GM23338 (cell line): ENCODE measurements around the gene ADI1. TPM values are rescaled to one million over a fixed set of nuclear protein-coding genes. Genes with fewer than 3 reads are reported as not detected.

Experiments
- ATAC-seq: fragments of 200-7000 bp; cut with Tn5 transposase; 3 replicates; pipeline ENCODE4 v1.9.1; 2020
- DNase-seq: peaks from one replicate; pipeline ENCODE4 v3.0.0-alpha.2; 2015; ENCODE audit warnings: low spot score
- H2AFZ ChIP-seq: fragments of 200-600 bp; sonication (generic); 2 replicates; pipeline ENCODE4 v1.8.0; 2016; ENCODE audit warnings: antibody characterized with exemption, mild to moderate bottlenecking, moderate library complexity
- H3F3A ChIP-seq: fragments of 200-600 bp; sonication (generic); replicated peaks from 2 replicates; pipeline ENCODE4 v1.8.0; 2017; ENCODE audit warnings: antibody characterized with exemption, mixed run types, low read depth
- H3K27ac ChIP-seq: fragments of 200-600 bp; sonication (generic); 2 replicates; pipeline ENCODE4 v1.6.1; 2016; ENCODE audit warnings: low read depth
- H3K27me3 ChIP-seq: fragments of 200-600 bp; sonication (generic); 2 replicates; pipeline ENCODE4 v1.8.0; 2016; ENCODE audit warnings: mild to moderate bottlenecking, mixed run types, moderate library complexity; ENCODE audit not compliant: insufficient read depth
- H3K36me3 ChIP-seq: fragments of 200-600 bp; sonication (generic); 2 replicates; pipeline ENCODE4 v1.8.0; 2016; ENCODE audit warnings: mild to moderate bottlenecking; ENCODE audit not compliant: insufficient read depth
- H3K4me1 ChIP-seq: fragments of 200-600 bp; sonication (generic); 2 replicates; pipeline ENCODE4 v1.8.0; 2016; ENCODE audit warnings: mild to moderate bottlenecking, moderate library complexity; ENCODE audit not compliant: insufficient read depth
- H3K4me2 ChIP-seq: fragments of 200-600 bp; sonication (generic); 2 replicates; pipeline ENCODE4 v1.7.1; 2017; ENCODE audit warnings: mixed run types
- H3K4me3 ChIP-seq: fragments of 200-600 bp; sonication (generic); 2 replicates; pipeline ENCODE4 v1.6.1; 2016; ENCODE audit warnings: mixed run types
- H3K79me2 ChIP-seq: fragments of 200-600 bp; sonication (generic); replicated peaks from 2 replicates; pipeline ENCODE4 v1.8.0; 2017; ENCODE audit warnings: mild to moderate bottlenecking; ENCODE audit not compliant: insufficient read depth
- H3K9me2 ChIP-seq: fragments of 200-600 bp; sonication (generic); 2 replicates; pipeline ENCODE4 v1.8.0; 2017; ENCODE audit not compliant: insufficient read depth
- H4K20me1 ChIP-seq: fragments of 200-600 bp; sonication (generic); replicated peaks from 2 replicates; pipeline ENCODE4 v1.8.0; 2017; ENCODE audit warnings: mild to moderate bottlenecking; ENCODE audit not compliant: insufficient read depth
- H3K27ac Mint-ChIP-seq: 2 replicates; pipeline ENCODE4 v1.8.0; 2020; ENCODE audit warnings: inconsistent platforms, mild to moderate bottlenecking, moderate library complexity, mixed read lengths
- H3K27me3 Mint-ChIP-seq: 3 replicates; pipeline ENCODE4 v1.8.0; 2022; ENCODE audit warnings: low read depth, mild to moderate bottlenecking, moderate library complexity, mixed read lengths, inconsistent platforms; ENCODE audit not compliant: insufficient read depth, poor library complexity
- H3K36me3 Mint-ChIP-seq: 3 replicates; pipeline ENCODE4 v1.8.0; 2021; ENCODE audit warnings: low read depth, mild to moderate bottlenecking, inconsistent platforms, moderate library complexity, mixed read lengths
- H3K4me1 Mint-ChIP-seq: 3 replicates; pipeline ENCODE4 v1.8.0; 2020; ENCODE audit warnings: mild to moderate bottlenecking, inconsistent platforms, mixed read lengths
- H3K4me3 Mint-ChIP-seq: 3 replicates; pipeline ENCODE4 v1.8.0; 2021; ENCODE audit warnings: moderate library complexity, mild to moderate bottlenecking, inconsistent platforms, mixed read lengths
- H3K9me3 Mint-ChIP-seq: 3 replicates; pipeline ENCODE4 v1.8.0; 2020; ENCODE audit warnings: moderate library complexity, mild to moderate bottlenecking, inconsistent platforms, mixed read lengths
- CREB1 ChIP-seq: fragments of 250-450 bp; sonication (Bioruptor Pico); IDR thresholded peaks from 2 replicates; pipeline ENCODE4 v1.5.0; 2020; ENCODE audit warnings: low read depth, mild to moderate bottlenecking, moderate library complexity
- CTCF ChIP-seq, 2 experiments: fragments of 200-600 bp in 1 of 2; sonication (generic) in 1 of 2; conservative IDR thresholded peaks; 2 replicates each; pipeline versions ENCODE4 v1.5.1 to v1.6.1; 2016 to 2017; ENCODE audit warnings: antibody characterized with exemption in 2 of 2, low read depth in 2 of 2, mild to moderate bottlenecking in 2 of 2, moderate library complexity in 1 of 2
- ETS1 ChIP-seq: IDR thresholded peaks from 2 replicates; pipeline ENCODE4 v1.6.1; 2016; ENCODE audit warnings: antibody characterized with exemption
- EZH2 ChIP-seq: fragments of 200-600 bp; sonication (generic); IDR thresholded peaks from one replicate; pipeline ENCODE4 v1.8.0; 2017; ENCODE audit warnings: antibody characterized with exemption, mild to moderate bottlenecking, low read depth; ENCODE audit not compliant: unreplicated experiment
- EZH2phosphoT487 ChIP-seq: fragments of 200-600 bp; sonication (generic); IDR thresholded peaks from one replicate; pipeline ENCODE4 v1.8.1; 2018; ENCODE audit warnings: antibody characterized with exemption; ENCODE audit not compliant: unreplicated experiment
- JUNB ChIP-seq: IDR thresholded peaks from one replicate; pipeline ENCODE4 v1.6.1; 2016; ENCODE audit warnings: antibody characterized with exemption; ENCODE audit not compliant: unreplicated experiment
- NANOG ChIP-seq: IDR thresholded peaks from 2 replicates; pipeline ENCODE4 v1.6.1; 2016; ENCODE audit warnings: antibody characterized with exemption, borderline replicate concordance
- POLR2AphosphoS5 ChIP-seq: IDR thresholded peaks from 2 replicates; pipeline ENCODE4 v1.6.1; 2016; ENCODE audit warnings: antibody characterized with exemption, low read depth
- REST ChIP-seq: IDR thresholded peaks from one replicate; pipeline ENCODE4 v1.6.1; 2018; ENCODE audit warnings: antibody characterized with exemption; ENCODE audit not compliant: unreplicated experiment
- STAT1 ChIP-seq: IDR thresholded peaks from one replicate; pipeline ENCODE4 v1.6.1; 2016; ENCODE audit warnings: antibody characterized with exemption; ENCODE audit not compliant: unreplicated experiment
- ZNF114 ChIP-seq: fragments of 250-450 bp; sonication (Bioruptor Pico); IDR thresholded peaks from 2 replicates; pipeline ENCODE4 v1.5.0; 2020; ENCODE audit warnings: mild to moderate bottlenecking, moderate library complexity
- ZNF331 ChIP-seq: fragments of 250-450 bp; sonication (Bioruptor Pico); IDR thresholded peaks from 2 replicates; pipeline ENCODE4 v1.5.0; 2020; ENCODE audit warnings: low read depth, mild to moderate bottlenecking, moderate library complexity
- ZNF462 ChIP-seq: fragments of 250-450 bp; sonication (Bioruptor Pico); IDR thresholded peaks from 2 replicates; pipeline ENCODE4 v1.5.0; 2020; ENCODE audit warnings: mild to moderate bottlenecking, moderate library complexity
- polyA plus RNA-seq: library from polyadenylated mRNA; unstranded; fragments of >200 nt; fragmentation: Nextera tagmentation; extraction: Ambion mirVana; gene quantifications from 2 replicates; pipeline ENCODE4 v1.2.1, GENCODE V29; 2016
- total RNA-seq: library from RNA; depleted of rRNA; stranded (reverse); fragments of >200 nt; shearing (Covaris generic); gene quantifications from 2 replicates; pipeline ENCODE4 v1.2.3, GENCODE V29; 2014

The ADI1 gene
- total and polyA plus RNA-seq, 2 experiments from 2014 or later = 16.3 to 31.9 TPM

GRCh38 chr2:3475771-3476170 is 43.6 kb downstream of the ADI1 start:
- Histone ChIP-seq H3K4me1 (no peaks in the 10 kb centered on the region), H3F3A (no peaks in the 10 kb centered on the region), H3K36me3 (peaks cover 4% of the 10 kb centered on the region; the same call in 1 of the 2 replicates), H3K79me2 (no peaks in the 10 kb centered on the region), H3K9me2 (no peaks in the 10 kb centered on the region), H4K20me1 (no peaks in the 10 kb centered on the region), H3K27me3 (no peaks in the 10 kb centered on the region), H3K4me3 (no peak overlapping the region), H3K27ac (no peak overlapping the region), H2AFZ (no peak overlapping the region), H3K4me2 (no peak overlapping the region)
- peaks cover 19% of the 10 kb centered on the region for H3K4me1 Mint-ChIP-seq
- H3K27ac Mint-ChIP-seq = no peak overlapping the region
- TF ChIP-seq EZH2phosphoT487 (no peak), ZNF331 (CRISPR knock-in tag) (no peak), ETS1 (no peak), ZNF114 (CRISPR knock-in tag) (no peak), EZH2 (no peak), NANOG (no peak), STAT1 (no peak), ZNF462 (CRISPR knock-in tag) (no peak), CTCF (conservative IDR thresholded peaks at IDR 0.05; ENCODE audit: low read depth in 2 of 2) (no peak), JUNB (no peak), CREB1 (no peak), POLR2AphosphoS5 (no peak), REST (no peak)
- H3K9me3 Mint-ChIP-seq = no peaks in the 10 kb centered on the region; the same call in 2 of the 3 replicates
- peaks cover 33% of the 10 kb centered on the region for H3K36me3 Mint-ChIP-seq
- DNase-seq = no peak
- ATAC-seq = no peak
- H3K27me3 Mint-ChIP-seq = peaks cover 7% of the 10 kb centered on the region
- H3K4me3 Mint-ChIP-seq = no peak overlapping the region
